ENCODE results near the gene SVIL.
"Not testable (repeated sequence)": the region's sequence is repeated elsewhere in the genome, so short reads cannot be mapped to it uniquely, and the experiment has no call there.

Gene SVIL

DNA sequence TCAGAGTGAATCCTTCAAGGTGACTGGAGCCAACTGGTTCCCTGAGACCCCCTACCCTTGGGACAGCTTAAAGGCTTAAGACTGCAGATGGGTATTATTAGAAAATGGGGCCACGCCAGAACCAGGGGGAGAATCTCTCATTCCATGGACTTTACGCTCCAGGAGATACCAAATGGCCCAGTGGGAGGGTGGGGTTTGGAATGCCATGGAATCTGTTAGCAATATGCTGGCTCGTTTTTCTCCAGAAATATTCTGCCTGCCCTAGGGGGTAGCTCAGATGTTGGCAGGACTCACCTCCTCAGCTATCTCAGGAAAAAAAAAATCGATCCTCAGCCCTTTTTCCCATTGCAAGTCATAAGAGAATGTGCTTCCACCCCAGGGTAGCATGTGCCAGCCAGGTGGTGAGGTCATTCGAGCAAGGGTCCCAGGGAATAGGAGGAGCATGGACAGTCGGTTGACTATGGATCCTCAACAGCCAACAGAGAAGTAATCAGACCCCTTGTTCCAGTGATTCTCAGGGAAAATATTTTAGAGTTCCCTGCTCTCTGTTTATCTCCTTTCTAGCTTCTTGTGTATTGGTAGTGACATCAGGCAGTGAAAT is 22.9 kb downstream of the SVIL start:
- in situ Hi-C loops (cut with MboI; ENCODE audit: low pct_unique_long_range_greater_than_20kb, low sequenced_read_pairs, unreplicated experiment) = no loop called here
- no peak for DNase-seq (ENCODE audit: low spot score)
- TF ChIP-seq, protein P1, sequence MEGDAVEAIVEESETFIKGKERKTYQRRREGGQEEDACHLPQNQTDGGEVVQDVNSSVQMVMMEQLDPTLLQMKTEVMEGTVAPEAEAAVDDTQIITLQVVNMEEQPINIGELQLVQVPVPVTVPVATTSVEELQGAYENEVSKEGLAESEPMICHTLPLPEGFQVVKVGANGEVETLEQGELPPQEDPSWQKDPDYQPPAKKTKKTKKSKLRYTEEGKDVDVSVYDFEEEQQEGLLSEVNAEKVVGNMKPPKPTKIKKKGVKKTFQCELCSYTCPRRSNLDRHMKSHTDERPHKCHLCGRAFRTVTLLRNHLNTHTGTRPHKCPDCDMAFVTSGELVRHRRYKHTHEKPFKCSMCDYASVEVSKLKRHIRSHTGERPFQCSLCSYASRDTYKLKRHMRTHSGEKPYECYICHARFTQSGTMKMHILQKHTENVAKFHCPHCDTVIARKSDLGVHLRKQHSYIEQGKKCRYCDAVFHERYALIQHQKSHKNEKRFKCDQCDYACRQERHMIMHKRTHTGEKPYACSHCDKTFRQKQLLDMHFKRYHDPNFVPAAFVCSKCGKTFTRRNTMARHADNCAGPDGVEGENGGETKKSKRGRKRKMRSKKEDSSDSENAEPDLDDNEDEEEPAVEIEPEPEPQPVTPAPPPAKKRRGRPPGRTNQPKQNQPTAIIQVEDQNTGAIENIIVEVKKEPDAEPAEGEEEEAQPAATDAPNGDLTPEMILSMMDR (IDR thresholded peaks at IDR 0.05; ENCODE audit: extremely low read depth, insufficient read depth, missing control alignments) = no peak

DNA sequence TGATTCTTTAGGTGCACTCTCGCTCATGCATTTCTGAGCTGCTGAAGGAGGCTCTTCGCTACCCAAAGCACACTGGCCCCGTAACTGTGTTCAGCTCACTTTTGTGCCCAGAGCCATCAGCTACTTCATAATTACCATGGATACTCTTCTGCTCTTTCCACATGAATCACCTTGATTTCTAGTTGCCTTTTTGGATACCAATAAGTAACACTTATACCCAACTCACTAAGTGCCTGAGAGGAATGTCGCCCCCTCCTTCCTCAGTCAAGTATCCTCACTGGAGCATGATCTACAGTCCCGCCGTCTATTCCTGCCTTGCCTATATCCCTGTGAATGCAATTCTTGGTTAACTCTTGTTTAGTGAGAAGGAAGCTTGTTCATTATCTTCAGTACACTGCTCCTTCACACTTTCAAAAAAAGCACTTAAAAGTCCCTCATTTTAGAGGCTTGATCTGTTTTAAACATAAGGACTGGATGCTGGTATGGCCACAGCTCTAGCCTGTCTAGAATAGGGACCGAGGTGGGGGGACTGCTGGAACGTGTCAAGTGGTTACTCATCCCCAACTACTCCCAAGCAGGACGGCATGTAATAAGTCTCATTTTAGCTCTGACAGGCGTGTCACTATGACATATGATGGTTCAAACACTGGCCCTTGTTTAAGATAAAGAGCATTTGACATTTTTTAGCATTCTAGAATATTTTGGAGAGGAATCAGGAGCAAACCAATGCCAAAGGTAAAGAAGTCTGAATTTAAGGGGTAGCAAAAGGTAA is 23.7 kb downstream of the SVIL start:
- in situ Hi-C loops (cut with MboI; ENCODE audit: low pct_unique_long_range_greater_than_20kb, low sequenced_read_pairs, unreplicated experiment) = no loop called here
- DNase-seq (ENCODE audit: low spot score) = no peak

DNA sequence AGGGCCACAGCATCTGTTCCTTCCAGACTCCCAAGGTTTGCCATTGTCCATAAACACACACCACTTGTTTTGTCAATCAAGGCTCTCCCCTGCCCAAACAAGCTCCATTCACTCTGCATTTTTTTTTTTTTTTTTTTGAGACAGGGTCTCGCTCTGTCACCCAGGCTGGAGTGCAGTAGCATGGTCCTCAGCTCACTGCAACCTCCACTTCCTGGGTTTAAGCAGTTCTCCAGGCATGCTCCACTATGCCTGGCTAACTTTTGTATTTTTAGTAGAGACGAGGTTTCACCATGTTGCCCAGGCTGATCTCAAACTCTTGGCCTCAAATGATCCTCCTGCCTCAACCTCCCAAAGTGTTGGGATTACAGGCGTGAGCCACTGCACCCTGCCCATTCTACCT is 24.4 kb downstream of the SVIL start:
- DNase-seq (ENCODE audit: low spot score); in situ Hi-C loops (cut with MboI; ENCODE audit: low pct_unique_long_range_greater_than_20kb, low sequenced_read_pairs, unreplicated experiment): not testable (repeated sequence)

More for the DNA sequence above, 23.7 kb downstream of the SVIL start:
- TF ChIP-seq, protein P1 (IDR thresholded peaks at IDR 0.05; ENCODE audit: extremely low read depth, insufficient read depth, missing control alignments) = no peak

DNA sequence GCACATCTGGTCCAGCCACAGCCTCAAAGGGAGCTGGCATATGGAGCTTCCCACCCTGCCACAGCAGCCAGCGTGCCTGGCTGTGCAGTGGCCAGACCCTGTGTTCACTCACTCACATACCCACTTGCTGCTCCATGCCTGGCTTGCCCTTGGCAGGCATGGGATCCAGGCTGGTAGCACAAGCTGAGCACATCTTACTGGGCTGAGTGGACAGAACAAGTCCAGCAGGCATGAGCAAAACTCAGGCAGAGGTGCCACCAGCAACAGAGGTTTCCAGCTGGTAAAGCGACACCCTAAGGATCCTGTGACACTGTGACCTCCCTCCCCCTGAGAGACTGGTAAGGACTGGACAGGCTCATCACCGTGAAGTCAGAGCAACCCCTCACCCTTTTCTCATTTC is 25.1 kb downstream of the SVIL start:
- TF ChIP-seq, protein P1 (IDR thresholded peaks at IDR 0.05; ENCODE audit: extremely low read depth, insufficient read depth, missing control alignments) = no peak
- in situ Hi-C loops (cut with MboI; ENCODE audit: low pct_unique_long_range_greater_than_20kb, low sequenced_read_pairs, unreplicated experiment) = no loop called here
- DNase-seq (ENCODE audit: low spot score) = no peak

DNA sequence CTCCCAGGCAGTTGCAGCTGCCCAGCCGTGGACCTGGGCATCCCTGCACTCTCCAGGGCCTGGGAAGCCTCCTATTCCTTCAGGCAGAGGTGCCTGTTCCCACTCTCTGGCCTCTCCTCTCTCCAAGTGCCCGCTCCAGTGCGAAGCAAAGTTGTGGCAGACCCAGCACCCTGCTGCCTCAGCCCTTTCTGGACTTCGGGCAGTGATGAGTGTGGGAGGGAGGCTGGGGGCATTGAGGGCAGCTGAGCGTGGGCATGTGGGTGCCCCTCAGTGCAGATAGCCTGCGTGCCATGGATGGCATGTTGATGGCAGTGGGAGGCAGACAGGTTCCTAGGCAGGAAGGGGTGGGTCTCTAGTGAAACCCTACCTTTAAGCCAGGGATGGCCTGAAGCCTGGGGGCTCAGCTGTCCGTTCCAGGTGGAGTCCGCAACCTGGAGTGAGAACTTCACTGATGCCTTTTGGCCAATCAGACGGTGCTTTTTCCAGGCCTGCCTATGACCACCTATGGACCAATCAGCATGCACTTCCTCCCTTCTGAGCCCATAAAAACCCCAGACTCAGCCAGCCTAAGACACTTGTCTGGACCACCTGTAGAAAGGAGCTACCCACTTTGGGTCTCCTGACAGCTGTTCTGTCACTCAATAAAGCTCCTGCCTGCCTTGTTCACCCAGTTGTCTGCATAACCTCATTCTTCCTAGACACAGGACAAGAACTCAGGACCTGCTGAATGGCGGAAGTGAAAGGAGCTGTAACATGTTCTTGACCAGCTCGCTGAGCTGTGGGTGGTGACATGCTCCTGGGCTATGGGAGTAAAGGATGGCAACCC is 26.1 kb downstream of the SVIL start:
- in situ Hi-C loops (cut with MboI; ENCODE audit: low pct_unique_long_range_greater_than_20kb, low sequenced_read_pairs, unreplicated experiment) = no loop called here
- TF ChIP-seq, protein P1 (IDR thresholded peaks at IDR 0.05; ENCODE audit: extremely low read depth, insufficient read depth, missing control alignments) = no peak
- no peak for DNase-seq (ENCODE audit: low spot score)

DNA sequence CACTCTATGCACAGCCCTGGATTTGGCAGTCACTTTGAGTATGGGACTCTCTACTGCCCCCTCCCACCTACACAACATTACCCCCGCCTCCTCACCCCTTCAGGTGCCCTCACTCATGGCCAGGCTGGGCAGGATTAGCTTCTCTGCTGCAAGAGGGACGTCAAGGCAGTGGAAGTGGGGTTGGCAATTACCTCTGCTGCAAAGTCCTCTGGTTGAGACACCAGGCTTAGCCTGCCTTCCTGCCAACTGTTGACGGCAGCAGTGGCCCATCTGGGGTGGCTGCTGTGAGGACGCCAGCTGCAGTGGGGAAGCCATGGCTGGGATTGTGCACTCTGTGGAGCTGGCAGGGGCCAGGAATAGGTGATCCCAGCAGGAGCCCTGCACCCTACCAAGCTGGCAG is 26.7 kb downstream of the SVIL start:
- in situ Hi-C loops (cut with MboI; ENCODE audit: low pct_unique_long_range_greater_than_20kb, low sequenced_read_pairs, unreplicated experiment) = no loop called here
- DNase-seq (ENCODE audit: low spot score) = no peak

More for the DNA sequence above, 26.7 kb downstream of the SVIL start:
- TF ChIP-seq, protein P1 (IDR thresholded peaks at IDR 0.05; ENCODE audit: extremely low read depth, insufficient read depth, missing control alignments) = no peak
